ENCODE results near the gene UGT2A3.

Gene UGT2A3

DNA sequence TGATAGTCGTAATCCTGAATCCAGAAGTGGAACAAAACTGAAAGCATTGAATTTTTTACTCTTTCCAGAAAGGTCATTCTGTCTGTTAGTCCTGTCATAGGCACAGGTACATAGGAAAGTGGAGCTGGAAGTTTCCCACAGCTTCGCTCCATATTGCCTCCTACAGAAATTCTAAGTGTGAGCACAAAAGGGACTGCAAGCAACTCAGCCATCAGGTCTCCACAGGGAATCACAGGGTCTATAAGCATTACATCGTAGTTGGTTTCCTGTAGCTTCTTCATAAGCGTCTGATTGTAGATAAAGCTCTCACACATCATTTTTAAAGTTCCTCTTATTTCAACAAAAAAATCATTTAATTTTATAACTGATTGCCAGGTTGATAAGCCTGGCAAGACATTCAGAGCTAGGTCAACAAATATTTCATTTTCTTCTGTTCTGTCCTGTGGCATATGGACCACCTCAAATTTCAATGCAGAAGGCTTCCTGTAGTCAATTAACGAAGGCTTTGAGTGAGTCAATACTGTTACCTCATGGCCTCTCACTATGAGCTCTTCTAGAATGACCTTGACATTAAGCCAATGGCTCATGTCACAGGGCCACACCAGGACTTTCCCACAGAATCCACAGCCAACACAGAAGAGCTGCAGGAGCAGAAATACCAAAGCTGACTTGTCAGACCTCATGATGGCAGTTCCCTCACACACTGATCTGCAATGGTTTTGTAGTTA lies at the start of gene UGT2A3:
TSS of gene UGT2A3 (minus strand) at position 727 of the 728 bp plus-strand sequence. CDS start at position 683, 44 bp downstream.
- no peak within 1 kb of the TSS for H3K4me3 ChIP-seq (ENCODE audit: control insufficient read depth, low read depth, low read length)
- TF ChIP-seq, protein P1, sequence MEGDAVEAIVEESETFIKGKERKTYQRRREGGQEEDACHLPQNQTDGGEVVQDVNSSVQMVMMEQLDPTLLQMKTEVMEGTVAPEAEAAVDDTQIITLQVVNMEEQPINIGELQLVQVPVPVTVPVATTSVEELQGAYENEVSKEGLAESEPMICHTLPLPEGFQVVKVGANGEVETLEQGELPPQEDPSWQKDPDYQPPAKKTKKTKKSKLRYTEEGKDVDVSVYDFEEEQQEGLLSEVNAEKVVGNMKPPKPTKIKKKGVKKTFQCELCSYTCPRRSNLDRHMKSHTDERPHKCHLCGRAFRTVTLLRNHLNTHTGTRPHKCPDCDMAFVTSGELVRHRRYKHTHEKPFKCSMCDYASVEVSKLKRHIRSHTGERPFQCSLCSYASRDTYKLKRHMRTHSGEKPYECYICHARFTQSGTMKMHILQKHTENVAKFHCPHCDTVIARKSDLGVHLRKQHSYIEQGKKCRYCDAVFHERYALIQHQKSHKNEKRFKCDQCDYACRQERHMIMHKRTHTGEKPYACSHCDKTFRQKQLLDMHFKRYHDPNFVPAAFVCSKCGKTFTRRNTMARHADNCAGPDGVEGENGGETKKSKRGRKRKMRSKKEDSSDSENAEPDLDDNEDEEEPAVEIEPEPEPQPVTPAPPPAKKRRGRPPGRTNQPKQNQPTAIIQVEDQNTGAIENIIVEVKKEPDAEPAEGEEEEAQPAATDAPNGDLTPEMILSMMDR (conservative IDR thresholded peaks at IDR 0.05; ENCODE audit: control insufficient read depth, insufficient read depth, low read depth, low read length) = no peak
- DNase-seq (ENCODE audit: low read depth) = no peak

DNA sequence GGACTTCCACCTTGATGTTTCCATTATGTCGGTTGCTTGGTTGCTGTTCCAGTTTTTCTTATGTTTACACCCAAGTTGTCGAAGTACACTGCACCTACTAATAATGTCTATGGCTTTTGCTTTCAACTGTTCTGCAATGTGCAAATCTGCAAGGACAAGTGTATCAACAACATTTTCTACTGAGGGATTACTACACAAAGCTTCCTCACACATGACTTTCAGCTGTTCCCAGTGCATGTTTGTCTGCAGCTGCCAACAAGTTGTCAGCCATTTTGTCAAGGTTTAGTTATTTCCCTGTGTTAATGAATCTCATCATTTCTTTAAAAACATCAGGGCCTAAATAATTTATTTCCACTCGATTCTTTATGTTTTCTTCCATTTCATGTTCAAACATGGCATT lies 45.4 kb upstream of the UGT2A3 start:
- DNase-seq (ENCODE audit: low read depth) = no peak
- H3K4me3 ChIP-seq (ENCODE audit: control insufficient read depth, low read depth, low read length) = no peak overlapping the region
- TF ChIP-seq, protein P1 (conservative IDR thresholded peaks at IDR 0.05; ENCODE audit: control insufficient read depth, insufficient read depth, low read depth, low read length) = no peak

DNA sequence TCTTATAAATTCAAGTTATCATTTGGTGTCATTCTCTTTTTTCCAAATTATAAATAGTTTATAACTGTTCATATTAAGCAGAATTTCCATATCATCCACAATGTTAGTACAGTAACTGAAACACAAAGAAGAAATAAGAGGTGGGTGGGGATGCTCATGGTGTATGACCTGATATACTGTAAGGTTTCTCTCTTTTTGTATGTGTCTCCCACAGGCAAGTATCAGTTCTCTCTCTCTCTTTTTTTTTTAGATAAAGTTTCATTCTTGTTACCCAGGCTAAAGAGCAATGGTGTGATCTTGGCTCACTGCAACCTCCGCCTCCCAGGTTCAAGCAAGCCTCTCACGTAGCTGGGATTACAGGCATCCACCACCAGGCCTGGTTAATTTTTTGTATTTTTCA lies 43.7 kb upstream of the UGT2A3 start:
- TF ChIP-seq, protein P1 (conservative IDR thresholded peaks at IDR 0.05; ENCODE audit: control insufficient read depth, insufficient read depth, low read depth, low read length) = no peak
- no peak for DNase-seq (ENCODE audit: low read depth)
- no peak overlapping the region for H3K4me3 ChIP-seq (ENCODE audit: control insufficient read depth, low read depth, low read length)

DNA sequence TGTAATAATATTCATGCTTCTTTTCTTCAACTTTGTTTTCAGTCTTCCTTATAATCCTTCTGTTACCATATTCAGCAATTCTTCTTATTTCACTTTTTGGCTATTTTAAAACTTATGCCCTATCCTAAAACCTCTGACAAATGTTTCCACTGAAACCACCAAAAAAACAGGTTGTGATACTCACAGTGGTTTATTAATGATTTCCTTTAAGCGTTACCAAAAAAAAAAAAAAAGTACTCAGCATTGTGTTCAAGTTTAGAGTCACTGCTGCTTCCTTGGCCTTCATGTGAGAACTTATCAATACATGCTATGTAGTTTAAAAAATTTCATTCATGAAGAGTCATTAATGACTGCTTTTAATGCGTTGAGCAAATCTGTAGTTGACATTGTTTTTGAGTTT lies 35.4 kb upstream of the UGT2A3 start:
- DNase-seq (ENCODE audit: low read depth) = no peak
- H3K4me3 ChIP-seq (ENCODE audit: control insufficient read depth, low read depth, low read length) = no peak overlapping the region
- TF ChIP-seq, protein P1 (conservative IDR thresholded peaks at IDR 0.05; ENCODE audit: control insufficient read depth, insufficient read depth, low read depth, low read length) = no peak

DNA sequence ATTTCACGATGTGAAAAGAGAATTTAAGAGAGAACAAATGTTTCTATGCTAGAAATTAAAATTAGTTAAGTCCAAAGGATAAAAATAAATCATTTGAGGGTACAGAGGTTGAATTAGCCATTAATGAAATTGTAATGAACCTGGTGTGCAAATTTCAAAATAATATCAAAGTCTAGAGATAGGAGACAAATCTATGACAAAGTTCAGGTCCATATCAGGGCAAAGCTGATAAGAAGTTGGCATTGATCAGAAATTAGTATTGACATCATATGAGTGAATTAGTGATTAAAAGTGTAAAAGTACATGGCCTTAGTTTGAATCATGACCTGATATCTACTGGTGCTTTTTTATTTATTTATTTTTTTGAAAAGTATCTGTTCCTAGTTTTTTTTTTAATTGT lies 33.8 kb upstream of the UGT2A3 start:
- DNase-seq (ENCODE audit: low read depth) = no peak
- TF ChIP-seq, protein P1 (conservative IDR thresholded peaks at IDR 0.05; ENCODE audit: control insufficient read depth, insufficient read depth, low read depth, low read length) = no peak
- no peak overlapping the region for H3K4me3 ChIP-seq (ENCODE audit: control insufficient read depth, low read depth, low read length)

DNA sequence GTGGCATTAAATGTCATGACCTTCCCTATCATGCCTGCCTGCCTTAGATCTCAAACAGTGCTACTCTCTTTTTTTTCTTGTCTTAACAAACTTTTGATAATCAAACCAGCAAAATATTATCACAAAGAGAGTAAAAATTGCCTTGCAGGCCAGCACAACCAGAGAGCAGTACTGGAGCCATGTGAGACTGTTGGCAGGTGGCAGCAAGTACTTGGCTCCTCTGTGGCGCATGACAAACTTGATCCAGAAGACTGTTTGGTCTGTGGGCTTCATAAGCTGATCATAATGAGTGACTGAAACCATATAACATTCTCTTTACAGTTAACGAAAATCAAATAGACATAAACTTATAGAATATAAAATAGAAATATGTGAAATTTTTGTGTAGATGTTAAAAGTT lies 33.3 kb upstream of the UGT2A3 start:
- DNase-seq (ENCODE audit: low read depth) = no peak
- H3K4me3 ChIP-seq (ENCODE audit: control insufficient read depth, low read depth, low read length) = no peak overlapping the region
- TF ChIP-seq, protein P1 (conservative IDR thresholded peaks at IDR 0.05; ENCODE audit: control insufficient read depth, insufficient read depth, low read depth, low read length) = no peak

All from fibroblast of mammary gland (primary cell).